Panc1 (cell line): ENCODE results near the gene COL23A1. TPM values are rescaled to one million over a fixed set of nuclear protein-coding genes. Genes with fewer than 3 reads are reported as not detected.

Source experiments
- ATAC-seq: fragments of 200-7000 bp; cut with Tn5 transposase; 2 replicates; pipeline ENCODE4 v1.9.1; 2020; ENCODE audit warnings: mild to moderate bottlenecking, moderate library complexity
- BruUV-seq: library from RNA; stranded (reverse); fragments of 400-500 nt; replicated peaks from 2 replicates; lab custom pipeline; 2021; lab: Mats Ljungman, UMichigan
- CTCF ChIA-PET: fragments of 300-600 bp; sonication (Branson Sonifier 250); formaldehyde crosslinking; loops from one replicate; lab custom pipeline; 2022; ENCODE audit warnings: antibody characterized with exemption; lab: Charles Lee
- POLR2A ChIA-PET: fragments of 300-600 bp; sonication (Branson Sonifier 250); formaldehyde crosslinking; loops from one replicate; lab custom pipeline; 2022; ENCODE audit warnings: antibody characterized with exemption; lab: Charles Lee
- DNase-seq: peaks from one replicate; pipeline ENCODE4 v3.0.0-alpha.2; 2010; ENCODE audit warnings: low read depth, low spot score
- H3K27ac ChIP-seq: 2 replicates; pipeline ENCODE4 v1.5.1; 2011; ENCODE audit warnings: mild to moderate bottlenecking, low read length, inconsistent platforms
- H3K27me3 ChIP-seq: fragments of 200-500 bp; sonication (Bioruptor generic); 2 replicates; pipeline ENCODE4 v1.6.0; 2014; ENCODE audit warnings: low read length, inconsistent platforms; ENCODE audit not compliant: control insufficient read depth, insufficient read depth
- H3K36me3 ChIP-seq: fragments of 200-500 bp; sonication (Bioruptor generic); 2 replicates; pipeline ENCODE4 v1.5.1; 2014; ENCODE audit warnings: inconsistent platforms, mild to moderate bottlenecking, low read length, moderate library complexity; ENCODE audit not compliant: control insufficient read depth, insufficient read depth
- H3K4me1 ChIP-seq: 2 replicates; pipeline ENCODE4 v1.5.1; 2011; ENCODE audit warnings: inconsistent platforms, mild to moderate bottlenecking, low read length, moderate library complexity; ENCODE audit not compliant: control insufficient read depth, insufficient read depth
- H3K4me3 ChIP-seq, 2 experiments: 2 replicates each; pipeline ENCODE4 v1.5.1; 2011 to 2012; ENCODE audit warnings: low read depth in 2 of 2, low read length in 2 of 2, mild to moderate bottlenecking in 2 of 2, inconsistent platforms in 1 of 2, moderate library complexity in 1 of 2
- H3K9me3 ChIP-seq: fragments of 200-500 bp; sonication (Bioruptor generic); 2 replicates; pipeline ENCODE4 v1.5.1; 2014; ENCODE audit warnings: low read depth, mild to moderate bottlenecking, inconsistent platforms, low read length, moderate library complexity; ENCODE audit not compliant: control insufficient read depth, insufficient read depth
- CTCF ChIP-seq: fragments of 450-650 bp; IDR thresholded peaks from 2 replicates; pipeline ENCODE4 v1.5.1; 2017; ENCODE audit warnings: mild to moderate bottlenecking
- POLR2AphosphoS5 ChIP-seq: IDR thresholded peaks from 2 replicates; pipeline ENCODE4 v1.6.1; 2012; ENCODE audit warnings: mild to moderate bottlenecking, low read depth, low read length, moderate library complexity
- REST ChIP-seq, 2 experiments: IDR thresholded peaks; 2 replicates each; pipeline ENCODE4 v1.6.1; 2011 to 2012; ENCODE audit warnings: low read depth in 2 of 2, control low read depth in 1 of 2, low read length in 1 of 2, mild to moderate bottlenecking in 1 of 2, moderate library complexity in 1 of 2; ENCODE audit not compliant: insufficient read depth in 1 of 2
- SIN3A ChIP-seq: IDR thresholded peaks from 2 replicates; pipeline ENCODE4 v1.6.1; 2012; ENCODE audit warnings: low read depth, mild to moderate bottlenecking, low read length, moderate library complexity, borderline replicate concordance; ENCODE audit not compliant: insufficient read depth
- TCF7L2 ChIP-seq: IDR thresholded peaks from 2 replicates; pipeline ENCODE4 v1.6.1; 2011; ENCODE audit warnings: mild to moderate bottlenecking, low read depth, low read length, inconsistent platforms
- in situ Hi-C: cut with HindIII; loops from 2 replicates; pipeline ENCODE4 v1.10.0; 2016; ENCODE audit warnings: low sequenced_read_pairs, low pct_unique_long_range_greater_than_20kb
- intact Hi-C: fragments of 100-400 bp; cut with micrococcal nuclease; formaldehyde crosslinking; loops from one replicate; pipeline ENCODE4 v1.10.0; 2022; ENCODE audit not compliant: unreplicated experiment
- total RNA-seq: library from RNA; stranded (reverse); gene quantifications from one replicate; pipeline ENCODE4 v1.2.1, GENCODE V29; 2021; ENCODE audit not compliant: unreplicated experiment

Gene COL23A1
- total RNA-seq, 1 experiment from 2014 or later = 0.05 TPM

GRCh38 chr5:178309271-178310013 is 280.8 kb downstream of the COL23A1 start:
- DNase-seq (no peak), ATAC-seq (peak; percentile 47; the same call in 1 of the 2 replicates)
- no peak overlapping the region for H3K4me3 ChIP-seq
- H3K36me3 ChIP-seq = no peaks in the 10 kb centered on the region
- no peaks in the 10 kb centered on the region for H3K9me3 ChIP-seq
- H3K27me3 ChIP-seq = no peaks in the 10 kb centered on the region
- ChIA-PET CTCF (no interaction called here), POLR2A (no interaction called here)
- in situ Hi-C loops = no loop called here
- H3K27ac ChIP-seq = no peak overlapping the region
- intact Hi-C loops = no loop called here
- no TSS peak for BruUV-seq
- H3K4me1 ChIP-seq = no peaks in the 10 kb centered on the region
- TF ChIP-seq SIN3A (no peak), REST (IDR thresholded peaks at IDR 0.05; ENCODE audit: insufficient read depth in 1 of 2, low read depth in 2 of 2, low read length in 1 of 2) (no peak), POLR2AphosphoS5 (no peak), CTCF (no peak), TCF7L2 (no peak)

- Histone ChIP-seq H3K4me1 (no peaks in the 10 kb centered on the region), H3K9me3 (no peaks in the 10 kb centered on the region), H3K4me3 (no peak overlapping the region), H3K27ac (no peak overlapping the region), H3K36me3 (no peaks in the 10 kb centered on the region), H3K27me3 (no peaks in the 10 kb centered on the region)
- no peak for ATAC-seq
- ChIA-PET CTCF (no interaction called here), POLR2A (no interaction called here)
- no peak for TF ChIP-seq REST (IDR thresholded peaks at IDR 0.05; ENCODE audit: insufficient read depth in 1 of 2, low read depth in 2 of 2, low read length in 1 of 2)
- in situ Hi-C loops (no loop called here), intact Hi-C loops (no loop called here)
- BruUV-seq = no TSS peak
- DNase-seq = no peak
These were observed 281.6 kb downstream of the COL23A1 start for GRCh38 chr5:178308541-178309092.
